HepG2 (cell line): ENCODE data around the gene OSM. TPM values are rescaled to one million over a fixed set of nuclear protein-coding genes. Genes with fewer than 3 reads are reported as not detected.

ENCODE experiments used
- CREB1 ChIP-seq, 2 experiments: fragments of 450-650 bp in 1 of 2; IDR thresholded peaks; 2 replicates each; pipeline ENCODE4 v1.6.1; 2016 to 2017; ENCODE audit warnings: control low read depth in 1 of 2, mild to moderate bottlenecking in 1 of 2, missing compliant biosample characterization in 1 of 2, missing genetic modification characterization in 1 of 2
- JUN ChIP-seq: sonication (generic); formaldehyde crosslinking; IDR thresholded peaks from 2 replicates; pipeline ENCODE4 v1.4.0; 2020; ENCODE audit warnings: mild to moderate bottlenecking, missing genetic modification reagents
- PHF8 ChIP-seq: sonication (generic); formaldehyde crosslinking; IDR thresholded peaks from 2 replicates; pipeline ENCODE4 v1.5.0; 2020; ENCODE audit warnings: missing genetic modification reagents
- PITX1 ChIP-seq: sonication (generic); formaldehyde crosslinking; IDR thresholded peaks from 2 replicates; pipeline ENCODE4 v1.5.1; 2020; ENCODE audit warnings: mild to moderate bottlenecking, missing genetic modification reagents
- RARA ChIP-seq: IDR thresholded peaks from 2 replicates; pipeline ENCODE4 v1.6.1; 2016; ENCODE audit warnings: missing genetic modification reagents, missing compliant biosample characterization
- SNAPC2 ChIP-seq: sonication (generic); formaldehyde crosslinking; IDR thresholded peaks from 2 replicates; pipeline ENCODE4 v1.8.1; 2022; ENCODE audit warnings: mild to moderate bottlenecking, missing genetic modification reagents
- SOX13 ChIP-seq, 3 experiments: fragments of 450-650 bp in 1 of 3; sonication (generic) in 1 of 3; formaldehyde crosslinking in 1 of 3; IDR thresholded peaks in 2 of 3; conservative IDR thresholded peaks in 1 of 3; 2 replicates each; pipeline versions ENCODE4 v1.5.0 to v1.6.1; 2016 to 2020; ENCODE audit warnings: antibody characterized with exemption in 1 of 3, mild to moderate bottlenecking in 1 of 3, missing compliant biosample characterization in 1 of 3, missing genetic modification reagents in 1 of 3, moderate library complexity in 1 of 3
- ZBTB3 ChIP-seq: sonication (generic); formaldehyde crosslinking; IDR thresholded peaks from 2 replicates; pipeline ENCODE4 v1.4.0; 2020; ENCODE audit warnings: low read depth, mild to moderate bottlenecking, moderate library complexity, missing genetic modification reagents, borderline replicate concordance
- ZKSCAN5 ChIP-seq: sonication (generic); formaldehyde crosslinking; IDR thresholded peaks from 2 replicates; pipeline ENCODE4 v1.5.1; 2020; ENCODE audit warnings: mild to moderate bottlenecking, missing genetic modification reagents
- ZNF263 ChIP-seq: sonication (generic); formaldehyde crosslinking; IDR thresholded peaks from 2 replicates; pipeline ENCODE4 v1.4.0; 2020; ENCODE audit warnings: missing genetic modification reagents
- polyA plus RNA-seq, 8 experiments: library from polyadenylated mRNA; depleted of rRNA in 3 of 8; stranded (reverse) in 7 of 8; unstranded in 1 of 8; fragments of >200 nt; fragmentation: Illumina TruSeq in 4 of 8; extraction: Trizol in 4 of 8; gene quantifications; 2 replicates each; pipeline versions ENCODE4 v1.2.1 to v1.2.3, GENCODE V29; 2011 to 2016; ENCODE audit warnings: low read depth in 4 of 8, missing spikeins in 1 of 8, mixed read lengths in 1 of 8; ENCODE audit not compliant: insufficient read depth in 1 of 8
- total RNA-seq, 5 experiments: library from RNA; depleted of rRNA; stranded (reverse); fragments of >200 nt; fragmentation: Illumina TruSeq; extraction: Trizol; gene quantifications; 2 replicates each; pipeline ENCODE4 v1.2.3, GENCODE V29; 2016; ENCODE audit warnings: low read depth in 1 of 5
- TF ChIP-seq, protein P1 (sequence below): sonication (generic); formaldehyde crosslinking; IDR thresholded peaks from 2 replicates; pipeline ENCODE4 v1.5.0; 2020; ENCODE audit warnings: mild to moderate bottlenecking, missing genetic modification reagents, moderate library complexity
- TF ChIP-seq, protein P2 (sequence below): sonication (generic); formaldehyde crosslinking; IDR thresholded peaks from 2 replicates; pipeline ENCODE4 v1.4.0; 2020; ENCODE audit warnings: missing genetic modification reagents, low read depth, mild to moderate bottlenecking, borderline replicate concordance
- TF ChIP-seq, protein P3 (sequence below): sonication (generic); formaldehyde crosslinking; IDR thresholded peaks from 2 replicates; pipeline ENCODE4 v1.4.0; 2020; ENCODE audit warnings: mild to moderate bottlenecking, missing genetic modification reagents

Gene OSM
- total and polyA plus RNA-seq, 2 of the 13 experiments (the other 11 are each of a cell fraction or from before 2014, with no cell fraction given), result not detected

DNA sequence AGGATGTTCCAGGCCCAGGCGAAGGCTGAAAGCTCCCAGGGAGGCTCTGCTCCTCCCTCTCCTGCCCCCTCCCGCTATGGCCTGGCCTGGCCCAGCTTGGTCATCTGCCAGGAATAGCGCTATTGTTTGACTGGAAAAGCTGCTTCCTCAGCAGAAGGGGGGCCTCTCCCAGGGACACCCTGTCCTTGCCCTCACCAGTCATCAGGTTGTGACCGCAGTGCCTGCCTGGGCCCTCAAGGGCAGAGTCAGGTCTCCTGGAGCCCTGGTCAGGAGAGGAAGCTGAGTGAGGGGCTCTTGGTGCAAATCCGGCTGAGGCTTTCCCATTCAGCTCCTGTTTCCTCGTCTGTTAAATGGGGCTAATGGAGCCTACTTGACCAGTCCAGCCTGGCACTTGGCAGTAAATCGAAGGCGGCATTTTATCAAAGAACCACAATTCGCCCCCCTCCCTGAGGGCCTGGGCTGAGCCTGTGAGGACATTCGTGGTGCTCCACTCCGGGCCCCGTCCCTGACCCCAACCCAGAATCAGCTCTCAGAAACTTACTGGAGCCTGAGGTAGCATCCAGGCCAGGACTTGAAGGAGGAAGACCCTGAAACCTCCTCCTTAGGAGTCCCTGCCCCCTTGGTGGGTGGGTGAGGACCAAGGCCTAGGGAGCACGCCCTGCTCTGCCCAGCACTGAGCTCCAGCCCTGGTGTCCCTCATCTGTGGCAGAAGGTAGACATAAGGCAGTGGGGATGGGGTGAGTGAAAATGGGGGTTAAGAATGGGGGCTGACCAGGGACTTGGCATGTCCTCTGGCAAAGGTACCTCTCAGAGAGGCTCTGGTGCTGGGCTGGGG lies 24.6 kb upstream of the OSM start (continued):
- TF ChIP-seq PITX1 (CRISPR knock-in tag), result 0 out of 2 replicates have a peak, but pooled peaks have one; percentile 12
- TF ChIP-seq ZBTB3, result no peak
- TF ChIP-seq PHF8 (CRISPR knock-in tag), result no peak
- no peak for TF ChIP-seq JUN (CRISPR knock-in tag)
- no peak for TF ChIP-seq SNAPC2 (CRISPR knock-in tag)
- TF ChIP-seq RARA (CRISPR knock-in tag), result peak; percentile 58; the same call in 1 of the 2 replicates
- no peak for TF ChIP-seq ZKSCAN5 (CRISPR knock-in tag)
- TF ChIP-seq, protein P1, sequence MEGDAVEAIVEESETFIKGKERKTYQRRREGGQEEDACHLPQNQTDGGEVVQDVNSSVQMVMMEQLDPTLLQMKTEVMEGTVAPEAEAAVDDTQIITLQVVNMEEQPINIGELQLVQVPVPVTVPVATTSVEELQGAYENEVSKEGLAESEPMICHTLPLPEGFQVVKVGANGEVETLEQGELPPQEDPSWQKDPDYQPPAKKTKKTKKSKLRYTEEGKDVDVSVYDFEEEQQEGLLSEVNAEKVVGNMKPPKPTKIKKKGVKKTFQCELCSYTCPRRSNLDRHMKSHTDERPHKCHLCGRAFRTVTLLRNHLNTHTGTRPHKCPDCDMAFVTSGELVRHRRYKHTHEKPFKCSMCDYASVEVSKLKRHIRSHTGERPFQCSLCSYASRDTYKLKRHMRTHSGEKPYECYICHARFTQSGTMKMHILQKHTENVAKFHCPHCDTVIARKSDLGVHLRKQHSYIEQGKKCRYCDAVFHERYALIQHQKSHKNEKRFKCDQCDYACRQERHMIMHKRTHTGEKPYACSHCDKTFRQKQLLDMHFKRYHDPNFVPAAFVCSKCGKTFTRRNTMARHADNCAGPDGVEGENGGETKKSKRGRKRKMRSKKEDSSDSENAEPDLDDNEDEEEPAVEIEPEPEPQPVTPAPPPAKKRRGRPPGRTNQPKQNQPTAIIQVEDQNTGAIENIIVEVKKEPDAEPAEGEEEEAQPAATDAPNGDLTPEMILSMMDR (CRISPR knock-in tag), result 0 out of 2 replicates have a peak, but pooled peaks have one; percentile 11
- no peak for TF ChIP-seq CREB1 (IDR thresholded peaks at IDR 0.05)
- TF ChIP-seq CREB1 (CRISPR knock-in tag; IDR thresholded peaks at IDR 0.05), result no peak
- TF ChIP-seq, protein P2, sequence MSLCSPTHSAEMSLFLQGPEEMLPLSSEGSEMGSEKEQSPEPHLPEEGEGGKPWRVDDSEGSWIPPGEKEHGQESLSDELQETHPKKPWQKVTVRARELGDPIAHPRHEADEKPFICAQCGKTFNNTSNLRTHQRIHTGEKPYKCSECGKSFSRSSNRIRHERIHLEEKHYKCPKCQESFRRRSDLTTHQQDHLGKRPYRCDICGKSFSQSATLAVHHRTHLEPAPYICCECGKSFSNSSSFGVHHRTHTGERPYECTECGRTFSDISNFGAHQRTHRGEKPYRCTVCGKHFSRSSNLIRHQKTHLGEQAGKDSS, result no peak
- TF ChIP-seq ZNF263, result peak; percentile 61; the same call in 1 of the 2 replicates
- TF ChIP-seq, protein P3, sequence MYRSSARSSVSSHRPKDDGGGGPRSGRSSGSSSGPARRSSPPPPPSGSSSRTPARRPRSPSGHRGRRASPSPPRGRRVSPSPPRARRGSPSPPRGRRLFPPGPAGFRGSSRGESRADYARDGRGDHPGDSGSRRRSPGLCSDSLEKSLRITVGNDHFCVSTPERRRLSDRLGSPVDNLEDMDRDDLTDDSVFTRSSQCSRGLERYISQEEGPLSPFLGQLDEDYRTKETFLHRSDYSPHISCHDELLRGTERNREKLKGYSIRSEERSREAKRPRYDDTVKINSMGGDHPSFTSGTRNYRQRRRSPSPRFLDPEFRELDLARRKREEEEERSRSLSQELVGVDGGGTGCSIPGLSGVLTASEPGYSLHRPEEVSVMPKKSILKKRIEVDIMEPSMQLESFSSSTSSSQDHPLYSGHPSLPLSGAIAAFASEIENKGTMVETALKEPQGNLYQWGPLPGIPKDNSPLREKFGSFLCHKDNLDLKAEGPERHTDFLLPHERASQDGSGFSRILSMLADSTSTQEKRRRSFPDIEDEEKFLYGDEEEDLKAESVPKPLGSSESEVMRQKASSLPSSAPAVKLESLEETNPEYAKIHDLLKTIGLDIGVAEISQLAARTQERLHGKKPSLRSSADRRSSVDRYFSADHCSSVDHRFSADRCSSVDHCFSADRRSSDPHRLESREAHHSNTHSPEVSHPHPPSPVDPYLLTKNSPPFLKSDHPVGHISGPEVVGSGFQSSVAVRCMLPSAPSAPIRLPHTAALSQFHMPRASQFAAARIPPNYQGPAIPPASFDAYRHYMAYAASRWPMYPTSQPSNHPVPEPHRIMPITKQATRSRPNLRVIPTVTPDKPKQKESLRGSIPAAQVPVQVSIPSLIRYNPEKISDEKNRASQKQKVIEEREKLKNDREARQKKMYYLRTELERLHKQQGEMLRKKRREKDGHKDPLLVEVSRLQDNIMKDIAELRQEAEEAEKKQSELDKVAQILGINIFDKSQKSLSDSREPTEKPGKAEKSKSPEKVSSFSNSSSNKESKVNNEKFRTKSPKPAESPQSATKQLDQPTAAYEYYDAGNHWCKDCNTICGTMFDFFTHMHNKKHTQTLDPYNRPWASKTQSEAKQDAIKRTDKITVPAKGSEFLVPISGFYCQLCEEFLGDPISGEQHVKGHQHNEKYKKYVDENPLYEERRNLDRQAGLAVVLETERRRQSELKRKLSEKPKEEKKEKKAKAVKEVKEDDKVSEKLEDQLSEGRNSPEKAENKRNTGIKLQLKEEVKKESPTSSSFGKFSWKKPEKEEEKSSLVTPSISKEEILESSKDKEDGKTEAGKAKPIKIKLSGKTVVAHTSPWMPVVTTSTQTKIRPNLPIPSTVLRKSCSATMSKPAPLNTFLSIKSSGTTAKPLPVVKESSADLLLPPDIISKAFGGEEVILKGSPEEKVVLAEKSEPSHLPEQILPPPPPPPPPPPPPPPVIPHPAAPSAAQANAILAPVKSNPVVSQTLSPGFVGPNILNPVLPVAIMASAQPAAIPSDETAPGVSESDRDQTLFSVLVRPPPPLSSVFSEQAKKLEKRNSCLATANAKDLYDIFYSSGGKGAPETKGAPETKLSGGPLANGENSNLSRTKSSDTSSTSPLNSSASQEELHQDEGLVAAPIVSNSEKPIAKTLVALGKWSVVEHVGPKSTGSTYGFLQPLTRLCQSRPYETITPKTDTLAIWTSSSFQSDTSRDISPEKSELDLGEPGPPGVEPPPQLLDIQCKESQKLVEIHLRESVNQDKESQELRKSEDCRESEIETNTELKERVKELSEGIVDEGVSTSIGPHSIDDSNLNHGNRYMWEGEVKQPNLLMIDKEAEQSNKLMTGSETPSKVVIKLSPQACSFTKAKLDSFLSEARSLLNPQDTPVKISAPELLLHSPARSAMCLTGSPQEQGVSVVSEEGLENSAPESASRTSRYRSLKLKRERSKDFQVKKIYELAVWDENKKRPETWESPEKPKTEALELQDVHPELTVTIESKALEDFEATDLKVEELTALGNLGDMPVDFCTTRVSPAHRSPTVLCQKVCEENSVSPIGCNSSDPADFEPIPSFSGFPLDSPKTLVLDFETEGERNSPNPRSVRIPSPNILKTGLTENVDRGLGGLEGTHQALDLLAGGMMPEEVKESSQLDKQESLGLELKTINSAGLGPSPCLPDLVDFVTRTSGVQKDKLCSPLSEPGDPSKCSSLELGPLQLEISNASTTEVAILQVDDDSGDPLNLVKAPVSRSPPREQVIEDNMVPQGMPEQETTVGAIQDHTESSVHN (CRISPR knock-in tag), result no peak
- TF ChIP-seq SOX13 (IDR thresholded peaks at IDR 0.05), result no peak
- peak in 1 of 2 experiments; percentile 79; a peak in 2 of 4 replicates for TF ChIP-seq SOX13 (CRISPR knock-in tag; conservative IDR thresholded peaks at IDR 0.05 in 1 of 2, IDR thresholded peaks at IDR 0.05 in 1 of 2)
